GM12878 (cell line): ENCODE data around the gene NOS2. TPM values are rescaled to one million over a fixed set of nuclear protein-coding genes. Genes with fewer than 3 reads are reported as not detected.

Source experiments
- ATAC-seq: fragments of 200-7000 bp; cut with Tn5 transposase; 3 replicates; pipeline ENCODE4 v1.9.1; 2020; ENCODE audit warnings: mild to moderate bottlenecking, moderate library complexity
- BruUV-seq: library from RNA; stranded (reverse); fragments of 400-500 nt; replicated peaks from 2 replicates; lab custom pipeline; 2021; lab: Mats Ljungman, UMichigan
- CTCF ChIA-PET: fragments of 300-600 bp; sonication (Branson Sonifier 250); formaldehyde crosslinking; extraction: SDS; loops from one replicate; lab custom pipeline; 2021; ENCODE audit warnings: inconsistent platforms; lab: Yijun Ruan, JAX
- POLR2A ChIA-PET: fragments of 350-600 bp; formaldehyde crosslinking; extraction: SDS; loops from one replicate; lab custom pipeline; 2021; ENCODE audit warnings: inconsistent platforms; lab: Charles Lee
- RAD21 ChIA-PET: fragments of 300-600 bp; sonication (Branson Sonifier 250); formaldehyde crosslinking; loops from one replicate; lab custom pipeline; 2023; ENCODE audit warnings: antibody characterized with exemption; ENCODE audit not compliant: unreplicated experiment; lab: Charles Lee
- SMC1A ChIA-PET: fragments of 300-600 bp; sonication (Branson Sonifier 250); formaldehyde crosslinking; loops from one replicate; lab custom pipeline; 2023; ENCODE audit not compliant: unreplicated experiment, uncharacterized antibody; lab: Charles Lee
- DNase-seq: peaks from one replicate; pipeline ENCODE4 v3.0.0-alpha.2; 2011; ENCODE audit warnings: low read depth, low spot score
- FAIRE-seq: peaks from 3 replicates; lab custom pipeline; 2011; peaks lifted over from hg19 to GRCh38; lab: Jason Lieb, UNC
- H2AFZ ChIP-seq: 2 replicates; pipeline ENCODE4 v1.6.0; 2011; ENCODE audit warnings: low read depth, low read length, control low read depth; ENCODE audit not compliant: control insufficient read depth
- H3K27ac ChIP-seq: 2 replicates; pipeline ENCODE4 v1.5.1; 2011; ENCODE audit warnings: control low read depth; ENCODE audit not compliant: control insufficient read depth, insufficient read depth
- H3K27me3 ChIP-seq, 2 experiments: replicated peaks in 1 of 2; 2 replicates each; pipeline versions ENCODE4 v1.6.0 to v1.6.1; 2011; ENCODE audit warnings: low read length in 1 of 2; ENCODE audit not compliant: control insufficient read depth in 2 of 2, insufficient read depth in 2 of 2
- H3K36me3 ChIP-seq, 2 experiments: 2 replicates each; pipeline ENCODE4 v1.5.1; 2011; ENCODE audit warnings: low read length in 1 of 2; ENCODE audit not compliant: control insufficient read depth in 2 of 2, insufficient read depth in 2 of 2
- H3K4me1 ChIP-seq: 2 replicates; pipeline ENCODE4 v1.6.1; 2011; ENCODE audit warnings: mild to moderate bottlenecking, low read length, moderate library complexity, mixed read lengths; ENCODE audit not compliant: control insufficient read depth, insufficient read depth
- H3K4me2 ChIP-seq: 2 replicates; pipeline ENCODE4 v1.6.0; 2011; ENCODE audit warnings: control low read depth; ENCODE audit not compliant: control insufficient read depth, insufficient read depth
- H3K4me3 ChIP-seq: fragments of 200-600 bp; sonication (generic); 2 replicates; pipeline ENCODE4 v1.5.1; 2016
- H3K79me2 ChIP-seq: 2 replicates; pipeline ENCODE4 v1.6.0; 2011; ENCODE audit warnings: low read length; ENCODE audit not compliant: control insufficient read depth, insufficient read depth
- H3K9ac ChIP-seq: 2 replicates; pipeline ENCODE4 v1.8.0; 2011; ENCODE audit warnings: low read length, control low read depth, mixed read lengths; ENCODE audit not compliant: control insufficient read depth, insufficient read depth
- H3K9me3 ChIP-seq: replicated peaks from 3 replicates; pipeline ENCODE4 v1.5.1; 2011; ENCODE audit warnings: mild to moderate bottlenecking, low read length; ENCODE audit not compliant: control insufficient read depth, insufficient read depth
- H4K20me1 ChIP-seq: 2 replicates; pipeline ENCODE4 v1.6.0; 2011; ENCODE audit not compliant: control insufficient read depth, insufficient read depth
- BMI1 ChIP-seq: fragments of 450-650 bp; IDR thresholded peaks from 2 replicates; pipeline ENCODE4 v1.6.1; 2016; ENCODE audit warnings: mild to moderate bottlenecking, moderate library complexity, borderline replicate concordance
- CBX3 ChIP-seq: fragments of 200-600 bp; sonication (generic); IDR thresholded peaks from 2 replicates; pipeline ENCODE4 v1.6.1; 2016; ENCODE audit warnings: low read depth, borderline replicate concordance
- CBX5 ChIP-seq: sonication (generic); IDR thresholded peaks from 2 replicates; pipeline ENCODE4 v1.6.1; 2016; ENCODE audit warnings: low read depth, moderate library complexity, mild to moderate bottlenecking, inconsistent platforms
- CTCF ChIP-seq, 3 experiments: IDR thresholded peaks in 2 of 3; conservative IDR thresholded peaks in 1 of 3; 2 replicates each; pipeline ENCODE4 v1.5.1; 2011; ENCODE audit warnings: low read depth in 3 of 3, low read length in 3 of 3, mild to moderate bottlenecking in 3 of 3, control low read depth in 2 of 3, moderate library complexity in 2 of 3, inconsistent platforms in 1 of 3, mixed read lengths in 1 of 3; ENCODE audit not compliant: control insufficient read depth in 2 of 3, insufficient read depth in 1 of 3; ENCODE audit errors: extremely low read depth in 1 of 3
- HDAC6 ChIP-seq: fragments of 200-600 bp; sonication (generic); IDR thresholded peaks from one replicate; pipeline ENCODE4 v1.8.0; 2017; ENCODE audit warnings: antibody characterized with exemption; ENCODE audit not compliant: unreplicated experiment
- MXI1 ChIP-seq: fragments of 150-350 bp; IDR thresholded peaks from 2 replicates; pipeline ENCODE4 v1.6.1; 2011; ENCODE audit warnings: low read depth, mild to moderate bottlenecking, inconsistent platforms, low read length, improper control_type of control experiment
- SIN3A ChIP-seq: IDR thresholded peaks from 2 replicates; pipeline ENCODE4 v1.6.1; 2012; ENCODE audit warnings: low read depth, low read length, improper control_type of control experiment
- ZNF217 ChIP-seq: fragments of 450-650 bp; IDR thresholded peaks from 2 replicates; pipeline ENCODE4 v1.6.1; 2017; ENCODE audit warnings: antibody characterized with exemption, mild to moderate bottlenecking
- ZNF592 ChIP-seq: fragments of 450-650 bp; IDR thresholded peaks from 2 replicates; pipeline ENCODE4 v1.6.1; 2017; ENCODE audit warnings: mild to moderate bottlenecking, moderate library complexity
- WGBS: methylation state at CpG from one replicate; pipeline ENCODE4 v1.1.6; 2016; ENCODE audit warnings: low lambda C conversion rate; ENCODE audit not compliant: insufficient replicate concordance, insufficient coverage; ENCODE audit errors: missing lambda C conversion rate; 5-methylcytosine and 5-hydroxymethylcytosine counted together
- in situ Hi-C: fragments of 300-500 bp; cut with MboI; formaldehyde crosslinking; loops from 9 replicates; pipeline ENCODE4 v1.14.3; 2018; ENCODE audit warnings: mixed read lengths
- intact Hi-C: fragments of 100-400 bp; cut with micrococcal nuclease; formaldehyde crosslinking; loops from one replicate; pipeline ENCODE4 v1.14.2; 2022; ENCODE audit not compliant: unreplicated experiment
- polyA plus RNA-seq, 11 experiments: library from polyadenylated mRNA; depleted of rRNA in 4 of 11; unstranded in 6 of 11; stranded (reverse) in 5 of 11; fragments of >200 nt; fragmentation: Nextera tagmentation in 4 of 11; fragmentation: Illumina TruSeq in 1 of 11; extraction: Ambion mirVana in 4 of 11; extraction: Trizol in 1 of 11; gene quantifications; 1 replicate in 1 of 11; 2 replicates in 10 of 11; pipeline versions ENCODE4 v1.2.1 to v1.2.3, GENCODE V29; 2011 to 2016; ENCODE audit warnings: inconsistent platforms in 2 of 11, missing spikeins in 2 of 11, low read depth in 1 of 11
- total RNA-seq, 4 experiments: library from RNA; depleted of rRNA in 3 of 4; stranded (reverse); fragments of >200 nt in 3 of 4; fragmentation: Illumina TruSeq in 1 of 4; extraction: Trizol in 1 of 4; gene quantifications; 2 replicates each; pipeline versions ENCODE4 v1.2.1 to v1.2.3, GENCODE V29; 2013 to 2021

The NOS2 gene
- total and polyA plus RNA-seq, 10 of the 15 experiments (the other 5 are each of a cell fraction or from before 2014, with no cell fraction given) = 0.01 to 0.05 (median 0.01) TPM; not detected in 7

- TF ChIP-seq BMI1 (peak; percentile 29; the same call in 1 of the 2 replicates), ZNF217 (no peak; the same call in 1 of the 2 replicates), SIN3A (no peak), CBX3 (no peak), CTCF (IDR thresholded peaks at IDR 0.05 in 2 of 3, conservative IDR thresholded peaks at IDR 0.05 in 1 of 3; ENCODE audit: control insufficient read depth in 2 of 3, extremely low read depth in 1 of 3, insufficient read depth in 1 of 3, low read depth in 3 of 3, low read length in 3 of 3) (peak; percentile 83 to 91 (median 91))
- TF ChIP-seq, all 136 proteins: peak for 38
These were observed 5.3 kb upstream of the NOS2 start (continued) for GRCh38 chr17:27805520-27806146.

- POLR2A ChIA-PET = interaction anchor here (0.6 to 1.1 kb wide), 2 partner anchors 81 to 88 kb away, joined by 3 to 4 read pairs; no protein-coding TSS in a partner anchor
- TF ChIP-seq ZNF592 (no peak), HDAC6 (no peak), MXI1 (no peak), CBX5 (no peak), CTCF (IDR thresholded peaks at IDR 0.05 in 2 of 3, conservative IDR thresholded peaks at IDR 0.05 in 1 of 3; ENCODE audit: control insufficient read depth in 2 of 3, extremely low read depth in 1 of 3, insufficient read depth in 1 of 3, low read depth in 3 of 3, low read length in 3 of 3) (no peak)
- no peak for DNase-seq
- CTCF ChIA-PET = interaction anchor here (1.0 to 20.6 kb wide), 7 partner anchors 44 to 448 kb away, joined by 3 to 664 read pairs (median 20); partner anchors contain the start of gene LYRM9
- Histone ChIP-seq H3K27ac (no peak overlapping the region), H3K27me3 (no peaks in the 10 kb centered on the region), H3K79me2 (no peaks in the 10 kb centered on the region), H2AFZ (no peak overlapping the region), H3K36me3 (no peaks in the 10 kb centered on the region), H3K9me3 (no peaks in the 10 kb centered on the region; the same call in 2 of the 3 replicates), H3K4me1 (peaks cover 34% of the 10 kb centered on the region), H3K4me3 (no peak overlapping the region), H3K4me2 (no peak overlapping the region), H3K9ac (no peak overlapping the region), H4K20me1 (no peaks in the 10 kb centered on the region)
- SMC1A ChIA-PET = interaction anchor here (1.2 to 11.7 kb wide), 7 partner anchors 11 to 431 kb away, joined by 3 to 457 read pairs (median 7); partner anchors contain the start of gene LYRM9
- FAIRE-seq = no peak
- ATAC-seq = no peak
- WGBS = 55% methylated on average over 8 of the region's 10 CpGs
- intact Hi-C loops (no loop called here), in situ Hi-C loops (no loop called here)
- RAD21 ChIA-PET = interaction anchor here (1.4 to 10.3 kb wide), 9 partner anchors 13 to 613 kb away, joined by 3 to 439 read pairs (median 15); partner anchors contain the start of gene LYRM9
- BruUV-seq = no TSS peak
These were observed 3.8 kb upstream of the NOS2 start for GRCh38 chr17:27804113-27804512.
